Measurements from ENCODE around the gene PXYLP1.

Gene PXYLP1

DNA sequence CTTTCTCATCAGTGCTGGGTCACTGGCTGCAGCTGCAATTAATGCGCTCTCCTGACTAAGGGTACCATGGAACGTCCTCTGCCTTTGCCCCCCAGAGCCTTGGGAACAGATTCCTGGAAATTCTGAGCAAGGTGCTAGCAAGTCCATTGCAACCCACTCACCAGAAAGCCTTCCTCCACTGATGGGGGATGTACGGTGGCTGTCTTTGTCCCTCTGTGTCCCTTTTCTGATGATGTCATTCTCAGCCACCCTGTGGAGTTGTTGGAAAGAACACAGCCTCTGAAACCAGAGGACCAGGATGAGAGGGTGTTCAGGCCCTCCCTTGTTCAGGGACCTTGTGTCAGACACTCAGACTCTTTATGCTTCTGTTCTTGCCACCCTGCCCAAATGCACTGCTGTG is 98.6 kb downstream of the PXYLP1 start:
- DNase-seq = no peak

DNA sequence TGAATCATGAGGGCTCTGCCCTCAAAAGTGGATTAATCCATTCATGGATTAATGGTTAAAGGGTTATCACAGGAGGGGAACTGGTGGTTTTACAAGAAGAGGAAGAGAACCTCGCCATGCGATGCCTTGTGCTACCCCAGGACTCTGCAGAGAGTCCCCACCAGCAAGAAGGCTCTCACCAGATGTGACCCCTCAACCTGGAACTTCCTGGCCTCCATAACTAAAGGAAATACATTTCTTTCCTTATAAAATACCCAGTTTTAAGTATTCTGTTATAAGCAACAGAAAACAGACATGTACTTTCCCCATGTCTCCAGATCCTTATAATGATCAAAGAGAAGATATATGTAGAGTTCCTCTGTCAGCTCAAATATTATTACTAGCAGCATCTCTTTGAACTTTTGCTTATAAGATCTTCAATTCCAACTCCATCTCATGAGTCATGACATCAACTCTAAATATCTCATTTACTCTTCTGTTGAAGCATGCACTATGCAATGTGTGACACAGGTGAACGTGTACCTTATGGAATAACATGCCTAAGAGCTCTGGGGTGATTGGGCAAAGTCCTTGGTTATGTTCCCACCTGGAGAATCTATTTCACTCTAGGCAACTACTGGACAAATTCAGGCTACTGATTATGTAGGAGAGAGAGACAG is 99.2 kb downstream of the PXYLP1 start:
- DNase-seq = no peak

- no peak for DNase-seq
Observed at GRCh38 chr3:141331377-141332318, 100.0 kb downstream of the PXYLP1 start.

GRCh38 chr3:141332416-141332815 is 100.8 kb downstream of the PXYLP1 start:
- DNase-seq = no peak

DNA sequence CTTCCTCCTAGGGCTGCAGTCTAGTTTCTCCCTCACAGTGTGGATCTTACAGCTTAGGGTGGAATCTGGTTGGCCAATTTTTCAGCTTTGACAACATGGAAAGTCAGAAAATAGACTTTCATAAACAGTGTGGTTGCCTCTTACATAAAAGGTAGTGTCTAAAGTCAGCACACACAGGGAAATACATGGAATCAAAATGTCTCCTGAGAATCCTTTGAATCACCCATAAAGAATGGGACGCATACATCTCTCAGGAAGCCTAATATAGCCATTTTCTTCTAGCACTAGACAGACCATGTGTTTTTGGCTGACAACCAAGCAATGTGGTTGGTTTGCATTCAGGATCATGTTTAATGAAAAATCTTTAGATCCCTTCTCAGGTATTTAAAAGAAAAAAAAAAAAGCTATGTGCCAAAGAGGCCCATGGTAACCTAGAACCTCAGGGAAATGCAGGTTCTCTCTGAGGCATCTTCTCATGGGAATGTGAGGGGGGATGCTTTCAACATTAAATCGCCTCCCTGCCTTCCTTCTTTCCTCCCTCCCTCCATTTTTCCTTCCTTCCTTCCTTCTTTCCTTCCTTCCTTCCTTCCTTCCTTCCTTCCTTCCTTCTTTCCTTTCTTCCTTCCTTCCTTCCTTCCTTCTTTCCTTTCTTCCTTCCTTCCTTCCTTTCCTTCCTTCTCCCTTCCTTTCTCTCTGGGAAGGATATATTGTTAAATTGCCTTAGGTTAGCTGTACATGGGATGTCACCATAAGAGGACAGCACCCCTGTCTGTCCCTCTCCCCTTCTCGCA is 102.4 kb downstream of the PXYLP1 start:
- DNase-seq = no peak

- DNase-seq = no peak
Observed at GRCh38 chr3:141334627-141335250, 103.1 kb downstream of the PXYLP1 start.

GRCh38 chr3:141335531-141336061 is 104.0 kb downstream of the PXYLP1 start:
- DNase-seq = no peak

GRCh38 chr3:141336672-141337522 is 105.3 kb downstream of the PXYLP1 start:
- peak; percentile 29 for DNase-seq

DNA sequence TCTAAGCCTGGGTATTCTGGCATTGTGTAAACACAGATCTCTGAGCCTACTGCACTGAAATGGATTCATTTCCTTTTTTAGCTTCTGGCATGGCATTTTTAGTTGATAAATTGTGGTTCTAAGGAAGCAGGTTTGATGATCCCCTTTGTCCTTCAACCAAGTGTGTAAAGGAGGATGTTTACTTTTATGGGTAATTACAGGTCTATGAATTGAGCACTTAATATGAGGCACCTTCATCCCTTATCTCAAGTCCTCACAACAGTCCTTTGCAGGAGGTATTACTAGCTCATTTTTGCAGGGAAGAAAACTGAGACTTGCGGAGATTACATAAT is 105.9 kb downstream of the PXYLP1 start:
- no peak for DNase-seq

DNA sequence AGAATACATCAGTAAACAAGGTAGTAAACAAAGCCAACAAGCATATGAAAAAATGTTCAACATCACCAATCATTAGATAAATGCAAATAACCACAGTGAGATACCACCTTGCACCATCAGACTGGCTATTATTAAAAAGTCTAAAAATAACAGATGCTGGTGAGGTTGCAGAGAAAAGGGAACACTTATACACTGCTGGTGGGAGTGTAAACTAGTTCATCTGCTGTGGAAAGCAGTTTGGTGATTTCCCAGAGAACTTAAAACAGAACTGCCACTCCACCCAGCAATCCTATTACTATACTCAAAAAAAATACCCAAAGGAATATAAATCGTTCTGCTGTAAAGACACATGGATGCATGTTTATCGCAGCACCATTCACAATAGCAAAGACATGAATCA is 106.4 kb downstream of the PXYLP1 start:
- DNase-seq = no peak

DNA sequence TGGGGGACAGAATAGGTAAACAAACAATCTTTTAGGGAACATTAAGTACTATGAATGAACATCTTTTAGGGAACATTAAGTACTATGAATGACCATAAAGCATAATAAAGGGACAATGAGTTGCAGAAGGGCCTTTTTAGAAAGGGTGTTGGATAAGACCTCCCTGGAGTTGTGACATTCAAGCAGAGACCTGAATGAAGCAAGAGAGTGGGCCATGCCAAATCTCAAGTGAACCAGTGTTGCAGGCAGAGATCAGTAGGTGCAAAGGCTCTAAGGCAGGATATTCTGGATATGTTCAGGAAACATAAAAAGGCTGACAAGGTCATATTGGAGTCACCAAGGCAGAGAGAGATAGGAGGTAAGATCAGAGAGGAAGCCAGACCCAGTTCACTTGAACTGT is 107.3 kb downstream of the PXYLP1 start:
- DNase-seq = no peak

- no peak for DNase-seq
Observed at GRCh38 chr3:141341536-141341935, 109.9 kb downstream of the PXYLP1 start.

- DNase-seq = no peak
Observed at GRCh38 chr3:141342386-141342785, 110.8 kb downstream of the PXYLP1 start.

DNA sequence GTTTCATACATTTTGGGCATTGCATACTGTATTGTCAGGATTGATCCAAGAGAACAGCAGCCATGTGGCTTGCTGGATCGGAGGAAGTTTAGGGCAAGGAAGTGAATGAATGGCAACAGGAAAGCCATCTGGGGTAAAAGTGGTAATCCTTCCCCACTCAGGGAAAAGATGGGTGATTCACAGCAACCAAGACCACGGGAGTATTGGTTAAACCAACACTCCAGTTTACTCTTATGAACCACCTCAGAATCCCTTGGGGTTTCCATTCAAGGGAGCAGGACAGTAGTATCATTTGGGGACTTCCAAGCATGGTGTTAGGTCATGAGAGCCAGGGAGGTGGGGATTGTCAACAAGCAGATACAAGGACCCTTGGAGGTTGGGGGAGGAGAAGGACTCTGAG is 111.5 kb downstream of the PXYLP1 start:
- DNase-seq = no peak

DNA sequence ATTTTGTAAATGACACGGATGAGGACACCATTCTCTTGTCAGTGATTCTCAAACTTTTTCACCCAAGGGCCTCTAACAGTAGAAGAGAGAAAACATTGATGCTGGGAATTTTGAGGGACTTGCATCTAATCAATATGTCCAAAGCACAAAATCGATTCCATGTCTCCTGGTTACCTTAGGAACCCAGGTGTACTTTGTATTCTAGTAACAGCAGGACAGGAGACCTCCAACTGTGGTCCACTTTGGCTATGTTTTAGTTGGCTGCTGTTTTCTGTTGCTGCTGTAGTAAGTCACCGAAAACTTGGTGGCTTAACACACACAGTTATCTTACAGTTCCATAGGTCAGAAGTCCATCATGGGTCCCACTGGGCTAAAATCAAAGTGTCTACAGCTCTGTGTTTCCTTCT is 112.2 kb downstream of the PXYLP1 start:
- no peak for DNase-seq

All from NCI-H774 (cell line).